HG03460 (cell line): ENCODE measurements around the gene SLC4A5.

Experiments
- ATAC-seq: cut with Tn5 transposase; IDR thresholded peaks from one replicate; pipeline ENCODE4 v1.9.1; 2021; ENCODE audit not compliant: unreplicated experiment

SLC4A5 gene

GRCh38 chr2:74317701-74318100 is 25.5 kb downstream of the SLC4A5 start:
- ATAC-seq = no peak

DNA sequence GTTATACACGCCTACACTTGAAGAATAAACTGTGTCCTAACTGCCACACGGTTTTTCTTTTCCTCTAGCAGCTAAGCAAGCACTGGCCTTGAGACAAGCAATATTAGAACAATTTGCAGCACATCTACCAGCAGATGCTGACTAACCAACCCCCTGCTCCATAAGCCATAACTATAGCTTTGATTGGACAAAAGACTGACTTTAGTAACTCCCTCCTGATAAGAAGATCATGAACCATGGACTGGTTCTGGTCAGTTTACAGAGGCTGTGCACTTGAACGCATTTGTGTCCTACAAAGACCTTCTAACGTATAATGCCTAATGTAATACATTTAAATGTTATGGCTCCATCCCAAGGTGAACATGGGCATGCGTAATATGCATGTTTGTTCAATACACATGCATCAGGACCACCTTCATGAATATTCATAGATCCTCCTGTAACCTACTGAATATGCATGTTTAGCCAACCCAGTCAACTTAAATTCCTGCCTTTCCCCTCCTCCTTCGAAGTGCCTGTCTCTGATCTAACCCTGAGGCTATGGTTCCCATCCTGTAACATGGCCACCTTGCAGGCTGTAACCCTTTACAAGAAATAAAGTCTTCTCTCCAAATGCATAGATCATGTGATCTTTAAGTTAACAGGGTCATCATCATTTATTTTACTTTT is 26.5 kb downstream of the SLC4A5 start:
- no peak for ATAC-seq

GRCh38 chr2:74314107-74314506 is 29.1 kb downstream of the SLC4A5 start:
- ATAC-seq = no peak

GRCh38 chr2:74313497-74313896 is 29.7 kb downstream of the SLC4A5 start:
- ATAC-seq = no peak

GRCh38 chr2:74312913-74313312 is 30.3 kb downstream of the SLC4A5 start:
- ATAC-seq = no peak

DNA sequence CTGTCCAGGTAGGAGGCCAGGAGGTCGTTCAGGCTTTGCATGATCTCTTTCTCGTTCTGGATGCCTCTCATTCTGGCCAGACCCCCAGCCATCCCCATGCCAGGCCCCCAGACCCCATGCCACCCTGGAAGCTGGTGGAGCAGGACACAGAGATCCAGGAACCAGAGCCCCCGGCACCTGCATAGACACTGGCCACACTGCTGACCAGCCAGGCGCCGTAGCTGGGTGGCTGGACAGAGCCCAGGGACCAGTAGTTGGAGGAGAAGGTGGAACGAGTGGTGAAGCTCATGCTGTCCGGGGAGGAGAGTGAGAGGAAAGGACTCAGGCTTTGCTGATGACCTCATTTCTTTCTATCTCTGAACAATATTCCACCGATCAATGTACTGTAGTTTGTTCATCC is 35.5 kb downstream of the SLC4A5 start:
- ATAC-seq = no peak

- ATAC-seq = no peak
These were observed 38.7 kb downstream of the SLC4A5 start for GRCh38 chr2:74304332-74305148.

- ATAC-seq = no peak
These were observed 40.4 kb downstream of the SLC4A5 start for GRCh38 chr2:74302865-74303264.

- ATAC-seq = no peak
These were observed 42.0 kb downstream of the SLC4A5 start for GRCh38 chr2:74301262-74301661.

- no peak for ATAC-seq
These were observed 42.7 kb downstream of the SLC4A5 start for GRCh38 chr2:74300506-74300905.

- ATAC-seq = no peak
These were observed 45.3 kb downstream of the SLC4A5 start for GRCh38 chr2:74297950-74298349.

GRCh38 chr2:74297391-74297790 is 45.8 kb downstream of the SLC4A5 start:
- ATAC-seq = peak; percentile 54

- no peak for ATAC-seq
These were observed 49.8 kb downstream of the SLC4A5 start for GRCh38 chr2:74293191-74293991.

DNA sequence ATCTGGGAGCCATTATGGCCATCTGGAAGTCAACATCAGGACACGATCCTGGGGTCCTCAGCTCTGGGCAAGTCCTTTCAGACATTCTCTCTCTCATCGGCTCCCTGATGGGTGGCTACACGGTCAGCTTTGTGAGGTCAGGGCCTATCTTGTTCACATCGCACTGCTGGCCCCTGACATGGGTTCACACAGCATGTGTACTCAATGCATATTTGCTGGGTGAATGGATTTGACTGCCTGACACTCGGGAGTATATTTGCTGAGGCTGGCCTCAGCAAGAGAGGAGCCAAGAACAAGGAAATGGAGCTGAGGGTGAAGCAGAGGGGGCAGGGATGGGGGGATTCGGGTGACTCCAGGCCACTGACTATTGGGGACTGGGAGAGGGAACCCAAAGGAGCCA is 50.5 kb downstream of the SLC4A5 start:
- ATAC-seq = no peak

DNA sequence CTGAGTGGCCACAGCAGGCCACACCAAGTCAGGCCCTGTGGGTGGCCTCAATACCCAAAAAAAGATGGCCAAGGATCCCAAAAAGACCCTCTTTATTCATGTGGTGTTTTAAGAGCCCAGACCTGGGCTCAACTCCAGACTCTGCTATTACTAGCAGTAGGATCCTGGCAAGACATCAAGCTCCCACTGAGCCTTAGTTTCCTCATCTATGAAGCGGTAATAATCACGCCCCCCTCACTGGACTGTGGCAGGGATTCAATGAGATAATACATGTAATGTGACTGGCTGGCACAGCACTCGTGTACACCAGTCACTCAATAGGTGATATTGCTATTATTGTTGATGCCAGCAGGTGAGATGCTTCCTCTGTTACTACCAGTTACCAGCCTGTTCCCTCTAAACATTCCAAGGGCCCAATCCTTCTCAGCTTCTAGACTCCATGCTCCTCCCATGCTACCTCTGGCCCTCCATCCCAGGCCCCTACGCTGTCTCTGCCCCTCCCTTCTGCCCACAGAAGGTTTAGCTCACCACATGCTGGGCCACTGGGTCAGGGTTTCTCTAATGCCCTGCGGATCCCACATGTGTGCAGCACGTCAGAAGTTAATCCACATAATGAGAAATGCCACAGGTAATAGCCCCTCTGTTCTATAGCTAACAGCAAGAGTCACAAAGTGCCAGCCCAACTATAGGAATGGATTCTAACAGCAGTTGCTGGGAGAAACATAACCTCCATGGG is 51.2 kb downstream of the SLC4A5 start:
- ATAC-seq = no peak

DNA sequence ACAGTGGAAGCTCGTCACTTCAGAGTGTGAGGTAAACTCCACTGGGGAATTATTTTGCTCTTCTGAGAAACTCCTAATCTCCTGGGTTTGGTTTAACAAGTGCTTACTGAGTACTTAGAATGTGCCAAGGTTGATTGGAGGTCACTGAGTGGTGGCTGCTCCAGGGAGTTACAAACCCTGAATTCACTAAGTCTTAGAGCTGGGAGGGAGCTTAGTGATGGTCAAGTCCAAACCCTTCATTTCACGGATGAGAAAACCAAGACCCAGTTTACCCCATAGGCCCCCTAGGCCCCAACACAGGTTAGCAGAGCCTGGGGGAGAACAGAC is 52.0 kb downstream of the SLC4A5 start:
- ATAC-seq = no peak

- peak; percentile 67 for ATAC-seq
These were observed 52.6 kb downstream of the SLC4A5 start for GRCh38 chr2:74290466-74291217.

- peak; percentile 4 for ATAC-seq
These were observed 53.1 kb downstream of the SLC4A5 start for GRCh38 chr2:74290066-74290465.

GRCh38 chr2:74286725-74287124 is 56.5 kb downstream of the SLC4A5 start:
- ATAC-seq = no peak

DNA sequence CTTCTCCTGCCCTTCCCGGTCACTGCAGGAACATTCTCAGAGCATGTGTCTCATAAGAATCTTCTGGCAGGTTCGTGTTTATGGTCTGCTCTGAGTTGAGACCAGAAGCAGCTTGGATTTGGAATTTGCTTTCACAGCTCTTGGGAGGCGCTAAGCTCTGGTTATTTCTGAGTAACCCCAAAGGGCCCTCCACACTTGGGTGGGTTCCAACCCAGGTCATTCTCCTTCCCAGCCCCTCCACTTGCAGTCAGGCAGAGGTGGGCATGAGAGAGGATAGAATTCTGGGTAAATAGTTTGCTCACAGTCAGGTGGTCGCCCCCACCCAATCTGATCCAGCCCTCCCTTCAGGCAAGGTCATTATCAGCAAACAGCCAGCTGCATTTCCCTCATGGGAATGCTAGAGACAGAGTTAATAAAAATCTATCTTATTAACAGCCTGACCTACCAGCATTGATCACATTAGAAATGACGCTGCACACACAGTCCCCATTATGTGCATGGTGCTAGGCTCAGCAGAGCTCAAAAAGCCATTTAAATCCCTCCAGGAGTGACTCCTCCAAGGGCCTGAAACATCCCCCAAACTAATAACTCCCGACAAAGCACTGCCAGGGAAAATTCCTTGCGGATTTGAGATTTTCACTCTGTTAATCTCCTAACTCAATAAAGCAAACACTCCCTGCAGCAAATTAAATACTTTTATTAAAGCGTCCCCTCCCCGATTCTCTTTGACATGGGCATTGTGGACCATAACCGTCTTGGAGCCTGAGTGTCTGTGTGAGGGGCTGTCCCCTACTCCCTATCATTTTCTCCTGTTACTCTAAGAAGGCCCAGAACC is 61.9 kb downstream of the SLC4A5 start:
- no peak for ATAC-seq
